Muscle of back (tissue), 11 donors: ENCODE measurements around the gene KRT81. TPM values are rescaled to one million over a fixed set of nuclear protein-coding genes. Genes with fewer than 3 reads are reported as not detected.
"Not testable (repeated sequence)": the region's sequence is repeated elsewhere in the genome, so short reads cannot be mapped to it uniquely, and the experiment has no call there.

Experiments
- DNase-seq, 3 donors: peaks; one replicate each; pipeline versions ENCODE4 v3.0.0 to v3.0.0-alpha.2; 2013
- polyA plus RNA-seq, 10 donors: library from polyadenylated mRNA; unstranded; fragments of 120-200 nt; gene quantifications; one replicate each; pipeline ENCODE4 v1.2.1, GENCODE V29; 2013; ENCODE audit not compliant: insufficient read length in 10 of 10

The KRT81 gene
- polyA plus RNA-seq, 10 donors = 0.08 to 0.18 (median 0.10) TPM; not detected in 6

DNA sequence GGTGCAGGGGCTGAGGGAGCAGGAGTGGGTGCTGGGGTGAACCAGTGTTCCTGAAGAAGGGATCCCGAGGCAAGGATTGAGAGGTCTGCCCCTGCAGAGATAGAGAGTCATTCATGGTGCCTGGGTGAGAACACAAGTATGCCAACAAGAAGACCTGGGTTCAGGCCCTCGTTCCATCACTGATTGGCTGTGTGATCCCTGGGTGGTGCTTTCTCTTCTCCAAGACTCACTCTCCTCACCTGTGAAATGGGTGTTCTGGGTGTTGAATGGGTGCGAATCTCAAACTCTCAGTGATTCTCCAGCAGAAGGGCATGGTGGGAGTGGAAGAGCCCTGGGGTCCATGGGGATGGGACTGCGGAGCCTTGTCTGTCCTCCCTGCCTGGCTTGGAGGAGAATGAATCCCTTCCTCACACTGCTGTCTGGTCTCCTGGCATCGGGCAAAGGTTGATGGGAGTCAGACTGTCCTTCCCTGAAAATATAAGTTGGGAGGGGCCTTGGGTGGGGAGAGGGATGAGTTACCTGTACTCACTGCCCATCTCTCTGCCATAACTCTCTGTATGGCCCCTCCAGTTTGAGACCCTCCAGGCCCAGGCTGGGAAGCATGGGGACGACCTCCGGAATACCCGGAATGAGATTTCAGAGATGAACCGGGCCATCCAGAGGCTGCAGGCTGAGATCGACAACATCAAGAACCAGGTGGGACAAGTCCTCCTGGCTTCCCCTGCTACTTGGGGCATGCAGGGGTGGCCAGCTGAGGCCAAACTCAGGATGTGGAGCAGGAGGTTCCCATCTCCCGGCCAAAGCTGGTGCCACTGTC, 48.7 kb downstream of the KRT81 start:
- no peak for DNase-seq

DNA sequence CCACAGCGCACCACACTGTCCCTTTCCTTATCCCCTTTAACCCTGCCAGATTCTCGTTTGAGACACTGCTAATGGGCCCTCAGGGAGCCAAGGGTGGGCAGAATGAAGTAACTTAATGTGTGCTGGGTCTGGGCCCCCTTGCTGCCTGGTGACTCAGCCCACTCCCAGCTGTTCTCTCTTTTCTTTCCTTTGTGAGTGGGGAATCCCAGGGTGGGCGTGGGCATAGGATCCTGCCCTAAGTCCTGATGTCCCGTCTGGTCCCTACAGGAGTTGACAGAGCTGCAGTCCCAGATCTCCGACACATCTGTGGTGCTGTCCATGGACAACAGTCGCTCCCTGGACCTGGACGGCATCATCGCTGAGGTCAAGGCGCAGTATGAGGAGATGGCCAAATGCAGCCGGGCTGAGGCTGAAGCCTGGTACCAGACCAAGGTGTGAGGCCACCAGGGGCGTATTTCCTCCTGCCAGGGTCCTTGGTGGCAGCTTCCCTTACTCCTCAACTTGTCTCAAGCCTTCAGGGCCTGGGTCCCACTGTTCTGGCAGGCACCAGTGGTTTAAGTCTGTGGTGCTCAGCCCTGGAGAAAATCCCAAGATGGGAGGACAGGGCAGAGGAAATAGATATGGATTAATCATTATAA, 50.0 kb downstream of the KRT81 start:
- DNase-seq = no peak

- DNase-seq = not testable (repeated sequence)
Observed at GRCh38 chr12:52240247-52240646, 51.1 kb downstream of the KRT81 start.

DNA sequence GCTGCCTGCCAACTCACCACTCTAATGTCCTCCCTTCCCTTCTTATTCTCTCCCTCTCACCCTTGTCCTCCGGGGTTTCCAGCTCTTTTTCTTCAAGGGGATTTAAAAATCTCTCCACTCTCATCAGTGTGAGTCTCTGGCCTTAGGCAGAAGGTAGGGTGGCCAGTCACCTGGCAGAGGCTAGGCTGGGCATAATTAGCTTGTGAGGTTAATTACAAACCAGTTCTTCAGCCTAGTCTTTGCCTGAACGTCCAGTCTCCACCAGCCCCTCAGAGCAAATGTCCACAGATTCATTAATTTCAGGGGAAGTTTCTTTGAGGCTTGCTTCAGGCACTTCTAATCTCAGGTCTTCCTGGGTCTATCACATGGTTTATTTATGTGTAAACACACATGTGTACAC, 51.6 kb downstream of the KRT81 start:
- DNase-seq = no peak

DNA sequence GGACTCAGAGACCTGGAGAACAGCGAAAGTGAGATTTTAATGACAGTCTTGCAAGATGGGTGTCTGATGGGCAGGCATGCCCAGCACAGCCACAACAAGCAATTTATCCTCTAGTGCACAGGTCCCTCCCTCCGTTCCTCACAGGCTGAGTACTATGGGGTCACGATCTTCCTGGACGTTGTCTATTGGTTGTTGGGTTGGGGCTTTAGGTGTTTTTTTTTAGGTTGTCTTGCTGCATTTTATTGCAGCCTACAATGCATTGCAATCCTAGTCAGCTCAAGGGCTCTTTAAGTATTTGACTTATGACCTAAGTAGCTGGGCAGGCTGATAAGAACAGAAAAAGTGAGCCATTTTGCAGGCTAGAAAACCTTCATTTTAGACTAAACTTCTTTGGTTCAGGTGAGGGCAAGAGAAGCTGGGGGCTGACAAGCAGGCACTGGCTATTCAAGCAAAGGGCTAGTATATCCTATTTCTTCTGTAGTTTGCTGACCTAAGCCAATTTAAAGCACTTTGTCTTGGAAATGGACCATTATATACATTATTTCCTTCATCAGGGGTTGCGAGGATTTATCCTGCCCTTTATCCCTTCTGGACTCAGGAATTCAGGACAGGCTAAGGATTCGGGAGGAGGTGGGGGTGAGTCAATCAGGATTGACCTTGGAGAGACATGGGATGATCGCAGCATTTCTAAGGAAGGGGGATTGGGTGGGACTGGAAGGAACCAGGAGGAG, 52.3 kb downstream of the KRT81 start:
- no peak for DNase-seq

DNA sequence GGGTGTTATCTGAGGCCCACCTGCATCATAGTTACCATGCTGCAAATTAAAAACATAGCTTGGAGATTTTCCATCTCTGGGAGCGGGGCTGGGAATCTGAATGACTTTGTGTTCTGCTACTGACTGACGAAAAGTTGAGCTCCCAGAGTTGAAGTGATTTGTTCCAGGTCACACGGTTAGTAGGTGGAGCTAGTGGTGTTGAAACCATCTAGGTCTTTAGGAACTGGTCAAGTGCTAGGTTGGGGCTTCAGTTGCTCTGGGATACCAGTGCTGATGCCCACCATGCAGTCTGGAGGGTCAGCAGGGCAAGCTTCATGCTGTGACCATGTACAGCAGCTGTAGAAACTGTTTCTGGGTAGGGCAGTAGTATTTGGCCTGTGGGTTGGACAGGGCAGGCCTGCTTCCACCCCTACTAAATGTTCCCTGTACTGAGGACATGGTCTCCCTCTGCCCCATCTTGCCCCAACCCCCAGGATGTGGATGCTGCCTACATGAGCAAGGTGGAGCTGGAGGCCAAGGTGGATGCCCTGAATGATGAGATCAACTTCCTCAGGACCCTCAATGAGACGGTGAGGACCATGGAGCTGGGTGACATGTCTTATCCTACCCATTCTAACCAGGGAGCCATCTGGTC, 53.0 kb downstream of the KRT81 start:
- DNase-seq = no peak

GRCh38 chr12:52236386-52237050, 54.8 kb downstream of the KRT81 start:
- DNase-seq = no peak

Other genes with a start within 250 kb of the KRT81 start
- gene NR4A1, start 240.1 kb downstream of the KRT81 start, polyA plus RNA-seq = 100 to 1,000 TPM in 2 of 10 donors, 10 to 100 TPM in 8; 11.5 to 217 (median 33.2) TPM
- gene ATG101, start 221.6 kb downstream of the KRT81 start, polyA plus RNA-seq = 10 to 100 TPM; 21.1 to 31.8 (median 23.1) TPM
- gene SMIM41, start 211.8 kb downstream of the KRT81 start, polyA plus RNA-seq = under 1 TPM in 4 of 10 donors, not detected in 6; 0.16 to 0.36 (median 0.20) TPM
- gene KRT80, start 99.5 kb downstream of the KRT81 start, polyA plus RNA-seq = 10 to 100 TPM in 2 of 10 donors, 1 to 10 TPM in 8; 4.4 to 12.8 (median 7.6) TPM
- 1 to 10 TPM in 2 of 10 donors, under 1 TPM in 5, not detected in 3; 0.16 to 4.3 (median 0.65) TPM for gene KRT7, start 58.3 kb downstream of the KRT81 start, polyA plus RNA-seq
- gene KRT86, start 16.9 kb downstream of the KRT81 start, polyA plus RNA-seq = under 1 TPM in 8 of 10 donors, not detected in 2; 0.15 to 0.52 (median 0.28) TPM
- not detected for gene KRT83, start 29.9 kb upstream of the KRT81 start, polyA plus RNA-seq
- gene KRT85, start 75.9 kb upstream of the KRT81 start, polyA plus RNA-seq = 1 to 10 TPM in 1 of 10 donors, not detected in 9; 1.7 TPM
- not detected for gene KRT84, start 94.1 kb upstream of the KRT81 start, polyA plus RNA-seq
- gene KRT82, start 114.8 kb upstream of the KRT81 start, polyA plus RNA-seq = not detected
- under 1 TPM in 1 of 10 donors, not detected in 9; 0.25 TPM for gene KRT75, start 142.8 kb upstream of the KRT81 start, polyA plus RNA-seq
- gene KRT6B, start 160.6 kb upstream of the KRT81 start, polyA plus RNA-seq = 1 to 10 TPM in 1 of 10 donors, under 1 TPM in 1, not detected in 8; 0.14 to 3.1 TPM
- 1 to 10 TPM in 1 of 10 donors, under 1 TPM in 1, not detected in 8; 0.32 to 1.3 TPM for gene KRT6C, start 182.3 kb upstream of the KRT81 start, polyA plus RNA-seq
- gene KRT6A, start 201.7 kb upstream of the KRT81 start, polyA plus RNA-seq = 10 to 100 TPM in 2 of 10 donors, under 1 TPM in 1, not detected in 7; 0.20 to 38.7 (median 20.8) TPM
- gene KRT5, start 228.9 kb upstream of the KRT81 start, polyA plus RNA-seq = 100 to 1,000 TPM in 2 of 10 donors, 1 to 10 TPM in 3, under 1 TPM in 4, not detected in 1; 0.43 to 538 (median 1.1) TPM